Muscle of leg (tissue), 11 donors: Measurements from ENCODE around the gene CRHR1. TPM values are rescaled to one million over a fixed set of nuclear protein-coding genes. Genes with fewer than 3 reads are reported as not detected.
A peak's percentile ranks its signal among the peaks of the same experiment; 100 is the strongest.

Source experiments
- DNase-seq: peaks from one replicate; pipeline ENCODE4 v3.0.0; 2013
- H3K27ac ChIP-seq: one replicate; pipeline ENCODE4 v1.5.1; 2013; ENCODE audit warnings: mild to moderate bottlenecking, low read length, control low read depth
- H3K27me3 ChIP-seq: one replicate; pipeline ENCODE4 v1.6.1; 2013; ENCODE audit warnings: low read length; ENCODE audit not compliant: control insufficient read depth, insufficient read depth
- H3K36me3 ChIP-seq: one replicate; pipeline ENCODE4 v1.6.1; 2013; ENCODE audit warnings: low read length; ENCODE audit not compliant: control insufficient read depth, insufficient read depth
- H3K4me1 ChIP-seq: one replicate; pipeline ENCODE4 v1.6.1; 2013; ENCODE audit warnings: low read length; ENCODE audit not compliant: control insufficient read depth, insufficient read depth
- H3K4me3 ChIP-seq: one replicate; pipeline ENCODE4 v1.5.1; 2013; ENCODE audit warnings: low read length, control low read depth
- H3K9me3 ChIP-seq: replicated peaks from 2 replicates; pipeline ENCODE4 v1.6.1; 2013; ENCODE audit warnings: low read depth, low read length; ENCODE audit not compliant: control insufficient read depth
- WGBS: methylation state at CpG from one replicate; pipeline ENCODE4 v1.1.5; 2013; ENCODE audit warnings: missing lambda C conversion rate; ENCODE audit not compliant: insufficient coverage; 5-methylcytosine and 5-hydroxymethylcytosine counted together
- polyA plus RNA-seq, 8 donors: library from polyadenylated mRNA; unstranded; fragments of 120-200 nt; gene quantifications; one replicate each; pipeline versions ENCODE4 v1.2.1 to v1.2.3, GENCODE V29; 2013; ENCODE audit warnings: inconsistent platforms in 1 of 8, low replicate concordance in 1 of 8; ENCODE audit not compliant: insufficient read length in 8 of 8, insufficient read depth in 1 of 8
- total RNA-seq: library from RNA; stranded (reverse); fragments of 120-200 nt; gene quantifications from one replicate; pipeline ENCODE4 v1.2.4, GENCODE V29; 2013

The CRHR1 gene
- total and polyA plus RNA-seq, 9 donors, result 0.09 to 0.98 (median 0.52) TPM; not detected in 5

GRCh38 chr17:45819632-45820031 lies 35.5 kb downstream of the CRHR1 start:
- 52% methylated on average over 2 of the region's 6 CpGs for WGBS
- Histone ChIP-seq H3K27me3 (peaks cover 6% of the 10 kb centered on the region), H3K4me1 (peaks cover 19% of the 10 kb centered on the region), H3K27ac (no peak overlapping the region), H3K36me3 (no peaks in the 10 kb centered on the region), H3K9me3 (no peaks in the 10 kb centered on the region), H3K4me3 (no peak overlapping the region)
- DNase-seq, result no peak

GRCh38 chr17:45820052-45820780 lies 36.1 kb downstream of the CRHR1 start:
- DNase-seq, result peak; percentile 75
- no peaks in the 10 kb centered on the region for H3K9me3 ChIP-seq
- H3K4me3 ChIP-seq, result no peak overlapping the region
- H3K27me3 ChIP-seq, result peaks cover 6% of the 10 kb centered on the region
- 73% methylated on average over 4 of the region's 6 CpGs for WGBS
- no peaks in the 10 kb centered on the region for H3K36me3 ChIP-seq
- peaks cover 19% of the 10 kb centered on the region for H3K4me1 ChIP-seq
- no peak overlapping the region for H3K27ac ChIP-seq

GRCh38 chr17:45821147-45821546 lies 37.0 kb downstream of the CRHR1 start:
- Histone ChIP-seq H3K27me3 (peaks cover 11% of the 10 kb centered on the region), H3K4me3 (no peak overlapping the region), H3K9me3 (no peaks in the 10 kb centered on the region), H3K36me3 (no peaks in the 10 kb centered on the region), H3K27ac (no peak overlapping the region), H3K4me1 (peaks cover 19% of the 10 kb centered on the region)
- 81% methylated on average over 3 of the region's 9 CpGs for WGBS
- no peak for DNase-seq

GRCh38 chr17:45823598-45823997 lies 39.5 kb downstream of the CRHR1 start:
- peaks cover 21% of the 10 kb centered on the region for H3K27me3 ChIP-seq
- H3K4me1 ChIP-seq, result peaks cover 19% of the 10 kb centered on the region
- no peaks in the 10 kb centered on the region for H3K36me3 ChIP-seq
- 65% methylated on average over 6 of the region's 10 CpGs for WGBS
- no peak overlapping the region for H3K4me3 ChIP-seq
- no peak overlapping the region for H3K27ac ChIP-seq
- H3K9me3 ChIP-seq, result no peaks in the 10 kb centered on the region
- DNase-seq, result no peak

GRCh38 chr17:45824475-45824874 lies 40.4 kb downstream of the CRHR1 start:
- H3K27me3 ChIP-seq, result peaks cover 24% of the 10 kb centered on the region
- 60% methylated on average over 4 of the region's 7 CpGs for WGBS
- no peak overlapping the region for H3K27ac ChIP-seq
- peaks cover 16% of the 10 kb centered on the region for H3K4me1 ChIP-seq
- no peaks in the 10 kb centered on the region for H3K9me3 ChIP-seq
- H3K36me3 ChIP-seq, result no peaks in the 10 kb centered on the region
- no peak overlapping the region for H3K4me3 ChIP-seq
- DNase-seq, result no peak

- Histone ChIP-seq H3K27ac (no peak overlapping the region), H3K4me1 (peaks cover 11% of the 10 kb centered on the region), H3K9me3 (no peaks in the 10 kb centered on the region), H3K4me3 (no peak overlapping the region), H3K27me3 (peaks cover 28% of the 10 kb centered on the region), H3K36me3 (no peaks in the 10 kb centered on the region)
- 86% methylated on average over 8 of the region's 13 CpGs for WGBS
- no peak for DNase-seq
Observed at GRCh38 chr17:45824901-45825492, 40.9 kb downstream of the CRHR1 start.

- no peak for DNase-seq
- Histone ChIP-seq H3K4me3 (no peak overlapping the region), H3K27me3 (peaks cover 28% of the 10 kb centered on the region), H3K9me3 (no peaks in the 10 kb centered on the region), H3K27ac (no peak overlapping the region), H3K4me1 (peaks cover 3% of the 10 kb centered on the region), H3K36me3 (no peaks in the 10 kb centered on the region)
- WGBS, result 83% methylated on average over 14 of the region's 14 CpGs
Observed at GRCh38 chr17:45825792-45826191, 41.7 kb downstream of the CRHR1 start.

GRCh38 chr17:45826919-45827588 lies 42.9 kb downstream of the CRHR1 start:
- Histone ChIP-seq H3K27me3 (peaks cover 30% of the 10 kb centered on the region), H3K4me3 (no peak overlapping the region), H3K9me3 (no peaks in the 10 kb centered on the region), H3K27ac (no peak overlapping the region), H3K4me1 (no peaks in the 10 kb centered on the region), H3K36me3 (no peaks in the 10 kb centered on the region)
- WGBS, result 48% methylated on average over 8 of the region's 16 CpGs
- DNase-seq, result no peak

GRCh38 chr17:45828171-45828570 lies 44.1 kb downstream of the CRHR1 start:
- no CpG with 5 or more reads among the region's 9 CpGs for WGBS
- Histone ChIP-seq H3K4me1 (no peaks in the 10 kb centered on the region), H3K27me3 (peaks cover 38% of the 10 kb centered on the region), H3K36me3 (no peaks in the 10 kb centered on the region), H3K27ac (no peak overlapping the region), H3K9me3 (no peaks in the 10 kb centered on the region), H3K4me3 (no peak overlapping the region)
- DNase-seq, result no peak

GRCh38 chr17:45828582-45829133 lies 44.5 kb downstream of the CRHR1 start:
- Histone ChIP-seq H3K4me3 (no peak overlapping the region), H3K4me1 (no peaks in the 10 kb centered on the region), H3K27me3 (peaks cover 36% of the 10 kb centered on the region), H3K36me3 (no peaks in the 10 kb centered on the region), H3K27ac (no peak overlapping the region), H3K9me3 (no peaks in the 10 kb centered on the region)
- no peak for DNase-seq
- 62% methylated on average over 14 of the region's 15 CpGs for WGBS
